A549 (cell line): ENCODE results near the gene ENTR1. TPM values are rescaled to one million over a fixed set of nuclear protein-coding genes. Genes with fewer than 3 reads are reported as not detected.
A peak's percentile ranks its signal among the peaks of the same experiment; 100 is the strongest.

Experiments
- ATAC-seq, 2 experiments: fragments of 200-7000 bp in 1 of 2; fragments of >200 bp in 1 of 2; cut with Nextera tagmentation in 1 of 2; cut with Tn5 transposase in 1 of 2; 3 replicates each; pipeline versions ENCODE4 v1.8.0 to v1.9.1; 2018 to 2020; ENCODE audit warnings: mild to moderate bottlenecking in 1 of 2, moderate library complexity in 1 of 2
- CTCF ChIA-PET: fragments of 300-600 bp; sonication (Branson Sonifier 250); formaldehyde crosslinking; extraction: SDS; loops from one replicate; lab custom pipeline; 2021; ENCODE audit warnings: antibody characterized with exemption, inconsistent platforms; lab: Yijun Ruan, JAX
- POLR2A ChIA-PET: fragments of 350-600 bp; formaldehyde crosslinking; extraction: SDS; loops from one replicate; lab custom pipeline; 2021; ENCODE audit warnings: antibody characterized with exemption, inconsistent platforms; lab: Yijun Ruan, JAX
- DNase-seq, 2 experiments: peaks; one replicate each; pipeline versions ENCODE4 v3.0.0 to v3.0.0-alpha.2; 2011 to 2016; ENCODE audit warnings: low read depth in 1 of 2, low spot score in 1 of 2
- FAIRE-seq: peaks from 2 replicates; lab custom pipeline; 2011; peaks lifted over from hg19 to GRCh38; lab: Jason Lieb, UNC
- H3K27ac ChIP-seq, 2 experiments: fragments of >200 bp; sonication (Bioruptor Twin); formaldehyde crosslinking; 3 replicates each; pipeline ENCODE4 v1.5.1; 2016 to 2017
- H3K4me1 ChIP-seq: fragments of >200 bp; sonication (Bioruptor Twin); formaldehyde crosslinking; 3 replicates; pipeline ENCODE4 v1.6.1; 2016
- H3K4me2 ChIP-seq: fragments of >200 bp; sonication (Bioruptor Twin); formaldehyde crosslinking; 3 replicates; pipeline ENCODE4 v1.6.1; 2016
- H3K4me3 ChIP-seq: fragments of >200 bp; sonication (Bioruptor Twin); formaldehyde crosslinking; 3 replicates; pipeline ENCODE4 v1.5.1; 2016
- H3K9me3 ChIP-seq: fragments of >200 bp; sonication (Bioruptor Twin); formaldehyde crosslinking; 3 replicates; pipeline ENCODE4 v1.6.1; 2016
- CEBPB ChIP-seq, 2 experiments: fragments of >200 bp in 1 of 2; sonication (Bioruptor Twin) in 1 of 2; formaldehyde crosslinking in 1 of 2; IDR thresholded peaks; 2 replicates each; pipeline ENCODE4 v1.6.1; 2012 to 2016
- CHD2 ChIP-seq: fragments of 150-350 bp; IDR thresholded peaks from 2 replicates; pipeline ENCODE4 v1.6.1; 2014; ENCODE audit warnings: low read length; ENCODE audit not compliant: partially characterized antibody
- EHF ChIP-seq: fragments of 250-450 bp; sonication (Bioruptor Pico); IDR thresholded peaks from 2 replicates; pipeline ENCODE4 v1.5.0; 2020; ENCODE audit warnings: mild to moderate bottlenecking
- EP300 ChIP-seq, 2 experiments: fragments of >200 bp; sonication (Bioruptor Twin); formaldehyde crosslinking; IDR thresholded peaks; 2 replicates in 1 of 2; 3 replicates in 1 of 2; pipeline ENCODE4 v1.6.1; 2016 to 2017
- GATA3 ChIP-seq: IDR thresholded peaks from 2 replicates; pipeline ENCODE4 v1.6.1; 2012; ENCODE audit warnings: borderline replicate concordance
- HDAC2 ChIP-seq: fragments of 200-600 bp; sonication (generic); IDR thresholded peaks from 2 replicates; pipeline ENCODE4 v1.6.1; 2016
- HOXB13 ChIP-seq: fragments of 250-450 bp; sonication (Bioruptor Pico); IDR thresholded peaks from 2 replicates; pipeline ENCODE4 v1.5.0; 2020; ENCODE audit warnings: low read depth, mild to moderate bottlenecking, moderate library complexity
- JUN ChIP-seq, 2 experiments: fragments of >200 bp; sonication (Bioruptor Twin); formaldehyde crosslinking; IDR thresholded peaks; 2 replicates in 1 of 2; 3 replicates in 1 of 2; pipeline ENCODE4 v1.6.1; 2016 to 2017
- KDM5A ChIP-seq: fragments of 200-600 bp; sonication (generic); IDR thresholded peaks from 2 replicates; pipeline ENCODE4 v1.6.1; 2016; ENCODE audit warnings: antibody characterized with exemption, mild to moderate bottlenecking
- MAZ ChIP-seq: fragments of 150-350 bp; IDR thresholded peaks from 2 replicates; pipeline ENCODE4 v1.6.1; 2014; ENCODE audit warnings: antibody characterized with exemption, low read depth, low read length, borderline replicate concordance
- MYC ChIP-seq: IDR thresholded peaks from 2 replicates; pipeline ENCODE4 v1.6.1; 2012; ENCODE audit warnings: mild to moderate bottlenecking, inconsistent platforms, low read length, improper control_type of control experiment, borderline replicate concordance
- NR3C1 ChIP-seq: fragments of >200 bp; sonication (Bioruptor Twin); formaldehyde crosslinking; IDR thresholded peaks from 3 replicates; pipeline ENCODE4 v1.6.1; 2017
- POLR2A ChIP-seq: IDR thresholded peaks from 2 replicates; pipeline ENCODE4 v1.6.1; 2012; ENCODE audit warnings: mild to moderate bottlenecking, low read length
- POLR2AphosphoS2 ChIP-seq: conservative IDR thresholded peaks from 2 replicates; pipeline ENCODE4 v1.6.1; 2012; ENCODE audit warnings: low read length, improper control_type of control experiment, inconsistent platforms
- RFX5 ChIP-seq: fragments of 450-650 bp; IDR thresholded peaks from 2 replicates; pipeline ENCODE4 v1.7.1; 2014; ENCODE audit warnings: antibody characterized with exemption, mild to moderate bottlenecking, moderate library complexity
- RNF2 ChIP-seq: fragments of 200-600 bp; sonication (generic); IDR thresholded peaks from 2 replicates; pipeline ENCODE4 v1.6.1; 2016; ENCODE audit warnings: low read depth, mild to moderate bottlenecking, antibody characterized with exemption, moderate library complexity, borderline replicate concordance
- ZSCAN20 ChIP-seq: fragments of 250-450 bp; sonication (Bioruptor Pico); IDR thresholded peaks from 2 replicates; pipeline ENCODE4 v1.8.0; 2022; ENCODE audit warnings: mild to moderate bottlenecking, moderate library complexity
- WGBS: methylation state at CpG from one replicate; pipeline ENCODE4 v1.1.6; 2017; ENCODE audit errors: missing lambda C conversion rate; 5-methylcytosine and 5-hydroxymethylcytosine counted together
- polyA plus RNA-seq, 4 experiments: library from polyadenylated mRNA; depleted of rRNA in 3 of 4; stranded (reverse); fragments of >200 nt; fragmentation: RNase III in 1 of 4; extraction: RNeasy Plus Mini Kit Qiagen cat#74134 plus additional on column Dnase treatment in 1 of 4; gene quantifications; 2 replicates in 3 of 4; 3 replicates in 1 of 4; pipeline ENCODE4 v1.2.3, GENCODE V29; 2011 to 2017
- TF ChIP-seq, protein P1 (sequence below): fragments of 450-650 bp; IDR thresholded peaks from 2 replicates; pipeline ENCODE4 v1.6.1; 2014; ENCODE audit warnings: antibody characterized with exemption
- TF ChIP-seq, protein P2 (sequence below): fragments of 250-450 bp; sonication (Bioruptor Pico); IDR thresholded peaks from 2 replicates; pipeline ENCODE4 v1.5.0; 2020; ENCODE audit warnings: low read depth, mild to moderate bottlenecking, moderate library complexity
- TF ChIP-seq, protein P3 (sequence below): IDR thresholded peaks from 2 replicates; pipeline ENCODE4 v1.6.1; 2012
- TF ChIP-seq, protein P4 (sequence below): fragments of 250-450 bp; sonication (Bioruptor Pico); IDR thresholded peaks from 2 replicates; pipeline ENCODE4 v1.5.0; 2021; ENCODE audit warnings: mild to moderate bottlenecking, moderate library complexity, borderline replicate concordance
- TF ChIP-seq, protein P5 (sequence below): IDR thresholded peaks from 2 replicates; pipeline ENCODE4 v1.6.1; 2012

The ENTR1 gene
- polyA plus RNA-seq, 2 of the 4 experiments (the other 2 are of a cell fraction), result 63.8 to 75.8 TPM

DNA sequence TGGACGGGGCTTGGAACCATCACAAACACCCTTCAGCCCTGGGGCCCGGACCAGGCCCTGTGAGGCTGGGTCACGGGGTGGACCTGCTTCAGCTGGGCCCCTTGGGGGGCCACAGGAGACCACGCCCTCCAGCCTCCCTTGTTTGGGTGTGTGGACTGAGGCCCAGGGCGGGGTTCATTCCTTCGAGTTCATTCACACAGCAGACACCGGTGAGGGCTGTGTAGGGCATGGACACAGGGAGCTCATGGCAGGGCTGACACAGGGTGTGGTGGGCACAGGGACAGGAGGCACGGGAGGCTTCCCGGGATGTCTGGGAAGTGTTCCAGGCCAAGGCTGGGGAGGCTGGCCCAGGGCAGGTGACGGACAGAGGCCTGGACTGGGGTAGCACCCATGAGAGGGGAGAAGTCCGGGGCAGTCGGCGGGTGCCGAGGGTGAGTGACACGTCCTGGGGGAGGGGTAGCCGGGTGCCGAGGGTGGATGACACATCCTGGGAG, 55.8 kb downstream of the ENTR1 start:
- FAIRE-seq (no peak), ATAC-seq (peak; percentile 12 to 51; a peak in 5 of 6 replicates), DNase-seq (peak; percentile 23 to 52)
- peak overlapping the region in 1 of 2 experiments; percentile 66; a peak in 3 of 6 replicates for H3K27ac ChIP-seq
- H3K4me1 ChIP-seq, result peaks cover 27% of the 10 kb centered on the region
- H3K4me2 ChIP-seq, result peak overlapping the region; percentile 66
- H3K4me3 ChIP-seq, result no peak overlapping the region
- no peaks in the 10 kb centered on the region for H3K9me3 ChIP-seq
- 13% methylated on average over 7 of the region's 17 CpGs for whole genome bisulfite sequencing
- POLR2A ChIA-PET, result interaction anchor here (1.8 kb wide), 1 partner anchor 9 kb away, joined by 25 read pairs; the partner anchor contains the start of gene DNLZ
- no peak for TF ChIP-seq JUN (IDR thresholded peaks at IDR 0.05)
- TF ChIP-seq, protein P1, sequence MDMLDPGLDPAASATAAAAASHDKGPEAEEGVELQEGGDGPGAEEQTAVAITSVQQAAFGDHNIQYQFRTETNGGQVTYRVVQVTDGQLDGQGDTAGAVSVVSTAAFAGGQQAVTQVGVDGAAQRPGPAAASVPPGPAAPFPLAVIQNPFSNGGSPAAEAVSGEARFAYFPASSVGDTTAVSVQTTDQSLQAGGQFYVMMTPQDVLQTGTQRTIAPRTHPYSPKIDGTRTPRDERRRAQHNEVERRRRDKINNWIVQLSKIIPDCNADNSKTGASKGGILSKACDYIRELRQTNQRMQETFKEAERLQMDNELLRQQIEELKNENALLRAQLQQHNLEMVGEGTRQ, result no peak
- TF ChIP-seq POLR2AphosphoS2, result no peak
- no peak for TF ChIP-seq CHD2
- TF ChIP-seq, all 56 proteins: peak for 0
- CTCF ChIA-PET, result interaction anchor here (1.2 to 3.2 kb wide), 6 partner anchors 9 to 135 kb away, joined by 3 to 15 read pairs (median 6); partner anchors contain the start of gene DNLZ

DNA sequence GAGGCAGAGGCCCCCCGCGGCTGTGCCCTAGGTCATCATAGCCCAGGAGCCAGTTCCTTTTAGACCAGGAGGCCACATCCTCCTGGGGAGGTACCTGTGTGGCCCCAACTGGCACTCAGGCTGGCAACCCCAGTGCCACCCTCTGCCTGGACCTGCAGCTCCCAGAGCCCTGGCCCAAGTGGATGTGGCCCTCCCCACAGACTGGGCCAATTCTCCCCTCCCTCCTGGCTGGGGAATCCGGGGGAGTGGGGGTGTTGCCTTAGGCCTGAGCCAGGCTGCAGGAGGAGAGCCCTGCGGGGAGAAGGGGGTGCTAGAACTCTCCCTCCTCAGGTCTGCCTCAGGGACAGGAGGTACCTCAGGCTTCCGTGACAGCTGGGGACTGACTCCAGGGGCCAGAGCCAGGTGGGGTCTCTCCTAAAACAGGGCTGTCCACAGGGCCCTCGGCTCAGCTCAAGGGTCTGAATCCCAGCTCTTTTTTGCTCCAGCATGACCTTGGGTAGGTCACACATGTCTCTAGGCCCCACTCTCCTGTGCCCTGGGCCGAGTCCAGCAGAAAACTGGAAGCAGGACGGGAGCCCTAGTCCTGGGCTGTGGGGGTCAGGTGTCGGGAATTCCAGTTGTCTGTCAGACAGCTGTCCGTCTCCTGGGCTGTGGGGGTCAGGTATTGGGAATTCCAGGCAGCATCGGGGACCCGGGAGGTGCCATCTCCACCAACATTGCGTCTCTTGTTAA, 56.5 kb downstream of the ENTR1 start:
- 86% methylated on average over 8 of the region's 13 CpGs for WGBS
- Histone ChIP-seq H3K4me1 (peaks cover 27% of the 10 kb centered on the region), H3K27ac (peak overlapping the region in 1 of 2 experiments; percentile 66; a peak in 3 of 6 replicates), H3K9me3 (no peaks in the 10 kb centered on the region), H3K4me3 (no peak overlapping the region), H3K4me2 (no peak overlapping the region; the same call in 2 of the 3 replicates)
- ChIA-PET POLR2A (interaction anchor here (1.8 kb wide), 1 partner anchor 9 kb away, joined by 25 read pairs; the partner anchor contains the start of gene DNLZ), CTCF (interaction anchor here (1.2 to 3.2 kb wide), 5 partner anchors 8 to 47 kb away, joined by 3 to 15 read pairs (median 6); partner anchors contain the start of gene DNLZ)
- no peak for TF ChIP-seq RNF2
- FAIRE-seq, result no peak
- DNase-seq, result no peak
- ATAC-seq, result peak; percentile 5 to 11; a peak in 4 of 6 replicates

DNA sequence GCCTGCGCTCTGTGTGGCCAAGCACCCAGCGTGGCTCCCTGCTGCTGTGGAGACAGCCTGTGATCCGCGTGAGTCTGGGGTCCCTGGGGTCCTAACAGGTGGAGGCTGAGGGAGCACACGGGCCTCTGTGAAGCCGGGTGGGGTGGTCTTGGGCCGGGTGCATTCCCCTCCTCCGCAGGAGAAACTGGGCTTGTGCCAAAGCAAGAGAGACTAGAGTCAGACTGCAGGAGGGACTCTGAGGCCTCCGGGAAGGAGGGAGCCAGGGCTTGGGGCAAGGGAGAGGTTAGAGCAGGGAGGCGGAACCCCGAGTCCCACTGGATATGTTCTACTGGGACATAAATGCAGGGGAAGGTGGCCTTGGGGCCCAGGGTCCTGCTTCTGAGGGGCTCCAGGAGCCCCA, 57.3 kb downstream of the ENTR1 start:
- no peaks in the 10 kb centered on the region for H3K9me3 ChIP-seq
- DNase-seq (no peak), ATAC-seq (0 out of 6 replicates have a peak, but pooled peaks of 1 of the 2 experiments have one; percentile 2), FAIRE-seq (no peak)
- TF ChIP-seq MYC (no peak), EP300 (IDR thresholded peaks at IDR 0.05) (no peak), NR3C1 (no peak), CEBPB (IDR thresholded peaks at IDR 0.05) (no peak), POLR2A (no peak), GATA3 (no peak), MAZ (no peak), RFX5 (no peak), EHF (CRISPR knock-in tag) (no peak), HOXB13 (CRISPR knock-in tag) (no peak), HDAC2 (no peak), ZSCAN20 (CRISPR knock-in tag) (no peak), KDM5A (no peak)
- TF ChIP-seq, protein P2, sequence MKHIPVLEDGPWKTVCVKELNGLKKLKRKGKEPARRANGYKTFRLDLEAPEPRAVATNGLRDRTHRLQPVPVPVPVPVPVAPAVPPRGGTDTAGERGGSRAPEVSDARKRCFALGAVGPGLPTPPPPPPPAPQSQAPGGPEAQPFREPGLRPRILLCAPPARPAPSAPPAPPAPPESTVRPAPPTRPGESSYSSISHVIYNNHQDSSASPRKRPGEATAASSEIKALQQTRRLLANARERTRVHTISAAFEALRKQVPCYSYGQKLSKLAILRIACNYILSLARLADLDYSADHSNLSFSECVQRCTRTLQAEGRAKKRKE (CRISPR knock-in tag), result no peak
- TF ChIP-seq, protein P3, sequence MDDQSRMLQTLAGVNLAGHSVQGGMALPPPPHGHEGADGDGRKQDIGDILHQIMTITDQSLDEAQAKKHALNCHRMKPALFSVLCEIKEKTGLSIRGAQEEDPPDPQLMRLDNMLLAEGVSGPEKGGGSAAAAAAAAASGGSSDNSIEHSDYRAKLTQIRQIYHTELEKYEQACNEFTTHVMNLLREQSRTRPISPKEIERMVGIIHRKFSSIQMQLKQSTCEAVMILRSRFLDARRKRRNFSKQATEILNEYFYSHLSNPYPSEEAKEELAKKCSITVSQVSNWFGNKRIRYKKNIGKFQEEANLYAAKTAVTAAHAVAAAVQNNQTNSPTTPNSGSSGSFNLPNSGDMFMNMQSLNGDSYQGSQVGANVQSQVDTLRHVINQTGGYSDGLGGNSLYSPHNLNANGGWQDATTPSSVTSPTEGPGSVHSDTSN, result no peak
- TF ChIP-seq, protein P4, sequence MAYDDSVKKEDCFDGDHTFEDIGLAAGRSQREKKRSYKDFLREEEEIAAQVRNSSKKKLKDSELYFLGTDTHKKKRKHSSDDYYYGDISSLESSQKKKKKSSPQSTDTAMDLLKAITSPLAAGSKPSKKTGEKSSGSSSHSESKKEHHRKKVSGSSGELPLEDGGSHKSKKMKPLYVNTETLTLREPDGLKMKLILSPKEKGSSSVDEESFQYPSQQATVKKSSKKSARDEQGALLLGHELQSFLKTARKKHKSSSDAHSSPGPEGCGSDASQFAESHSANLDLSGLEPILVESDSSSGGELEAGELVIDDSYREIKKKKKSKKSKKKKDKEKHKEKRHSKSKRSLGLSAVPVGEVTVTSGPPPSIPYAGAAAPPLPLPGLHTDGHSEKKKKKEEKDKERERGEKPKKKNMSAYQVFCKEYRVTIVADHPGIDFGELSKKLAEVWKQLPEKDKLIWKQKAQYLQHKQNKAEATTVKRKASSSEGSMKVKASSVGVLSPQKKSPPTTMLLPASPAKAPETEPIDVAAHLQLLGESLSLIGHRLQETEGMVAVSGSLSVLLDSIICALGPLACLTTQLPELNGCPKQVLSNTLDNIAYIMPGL (CRISPR knock-in tag), result no peak
- TF ChIP-seq, protein P5, sequence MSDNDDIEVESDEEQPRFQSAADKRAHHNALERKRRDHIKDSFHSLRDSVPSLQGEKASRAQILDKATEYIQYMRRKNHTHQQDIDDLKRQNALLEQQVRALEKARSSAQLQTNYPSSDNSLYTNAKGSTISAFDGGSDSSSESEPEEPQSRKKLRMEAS, result no peak
- ChIA-PET CTCF (interaction anchor here (1.6 to 2.0 kb wide), 4 partner anchors 10 to 36 kb away, joined by 3 to 15 read pairs (median 7); partner anchors contain the start of gene DNLZ), POLR2A (no interaction called here)
- H3K4me1 ChIP-seq, result peaks cover 27% of the 10 kb centered on the region
- H3K27ac ChIP-seq, result no peak overlapping the region
- H3K4me2 ChIP-seq, result no peak overlapping the region
- H3K4me3 ChIP-seq, result no peak overlapping the region
- WGBS, result 68% methylated on average over 6 of the region's 11 CpGs
